SH-SY5Y (cell line): ENCODE data around the gene CTXN2.

ENCODE experiments used
- GATA2 ChIP-seq: IDR thresholded peaks from 2 replicates; pipeline ENCODE4 v1.6.1; 2011; ENCODE audit warnings: mild to moderate bottlenecking, low read depth, low read length
- GATA3 ChIP-seq: IDR thresholded peaks from 2 replicates; pipeline ENCODE4 v1.6.1; 2011; ENCODE audit warnings: low read depth, mild to moderate bottlenecking, low read length, moderate library complexity

CTXN2 gene

GRCh38 chr15:48182749-48183148, 8.7 kb upstream of the CTXN2 start:
- TF ChIP-seq GATA2 = no peak
- no peak for TF ChIP-seq GATA3

- no peak for TF ChIP-seq GATA3
- TF ChIP-seq GATA2 = no peak
These were observed 5.9 kb upstream of the CTXN2 start for GRCh38 chr15:48185529-48185928.

- TF ChIP-seq GATA3 = no peak
- no peak for TF ChIP-seq GATA2
These were observed 5.2 kb upstream of the CTXN2 start for GRCh38 chr15:48186271-48186670.

GRCh38 chr15:48190932-48191573, 412 bp upstream of the CTXN2 start:
- no peak for TF ChIP-seq GATA2

- TF ChIP-seq GATA2 (no peak), GATA3 (no peak)
These were observed 10.6 kb downstream of the CTXN2 start for GRCh38 chr15:48202068-48202467.

GRCh38 chr15:48205981-48206380, 14.5 kb downstream of the CTXN2 start, which contains the start of gene SLC12A1:
TSS of gene SLC12A1 (plus strand) at chr15:48206302. CDS start at chr15:48207720, 1,418 bp downstream.
- TF ChIP-seq GATA3 (no peak), GATA2 (no peak)

- TF ChIP-seq GATA3 (no peak), GATA2 (no peak)
These were observed 29.8 kb downstream of the CTXN2 start for GRCh38 chr15:48221261-48221660.

GRCh38 chr15:48221885-48222284, 30.4 kb downstream of the CTXN2 start:
- TF ChIP-seq GATA3 (no peak), GATA2 (no peak)

GRCh38 chr15:48222627-48223026, 31.2 kb downstream of the CTXN2 start:
- no peak for TF ChIP-seq GATA2
- TF ChIP-seq GATA3 = no peak

- TF ChIP-seq GATA3 (no peak), GATA2 (no peak)
These were observed 34.3 kb downstream of the CTXN2 start for GRCh38 chr15:48225771-48226170.

- no peak for TF ChIP-seq GATA2
- TF ChIP-seq GATA3 = no peak
These were observed 39.0 kb downstream of the CTXN2 start for GRCh38 chr15:48230498-48230897.

- no peak for TF ChIP-seq GATA2
These were observed 41.8 kb downstream of the CTXN2 start for GRCh38 chr15:48233246-48233645.

GRCh38 chr15:48239334-48239733, 47.9 kb downstream of the CTXN2 start:
- TF ChIP-seq GATA2 (no peak), GATA3 (no peak)

GRCh38 chr15:48242015-48242414, 50.5 kb downstream of the CTXN2 start:
- TF ChIP-seq GATA3 (no peak), GATA2 (no peak)

- no peak for TF ChIP-seq GATA2
- TF ChIP-seq GATA3 = no peak
These were observed 51.1 kb downstream of the CTXN2 start for GRCh38 chr15:48242535-48242934.

GRCh38 chr15:48244921-48245320, 53.5 kb downstream of the CTXN2 start:
- no peak for TF ChIP-seq GATA3
- no peak for TF ChIP-seq GATA2

- TF ChIP-seq GATA2 = no peak
- TF ChIP-seq GATA3 = no peak
These were observed 56.9 kb downstream of the CTXN2 start for GRCh38 chr15:48248414-48248813.
